HG02938 (cell line): ENCODE measurements around the gene BTNL2.
"Not testable (repeated sequence)": the region's sequence is repeated elsewhere in the genome, so short reads cannot be mapped to it uniquely, and the experiment has no call there.

ENCODE experiments used
- ATAC-seq: cut with Tn5 transposase; IDR thresholded peaks from one replicate; pipeline ENCODE4 v1.9.1; 2021; ENCODE audit warnings: mild to moderate bottlenecking, moderate library complexity; ENCODE audit not compliant: unreplicated experiment

Gene BTNL2, protein sequence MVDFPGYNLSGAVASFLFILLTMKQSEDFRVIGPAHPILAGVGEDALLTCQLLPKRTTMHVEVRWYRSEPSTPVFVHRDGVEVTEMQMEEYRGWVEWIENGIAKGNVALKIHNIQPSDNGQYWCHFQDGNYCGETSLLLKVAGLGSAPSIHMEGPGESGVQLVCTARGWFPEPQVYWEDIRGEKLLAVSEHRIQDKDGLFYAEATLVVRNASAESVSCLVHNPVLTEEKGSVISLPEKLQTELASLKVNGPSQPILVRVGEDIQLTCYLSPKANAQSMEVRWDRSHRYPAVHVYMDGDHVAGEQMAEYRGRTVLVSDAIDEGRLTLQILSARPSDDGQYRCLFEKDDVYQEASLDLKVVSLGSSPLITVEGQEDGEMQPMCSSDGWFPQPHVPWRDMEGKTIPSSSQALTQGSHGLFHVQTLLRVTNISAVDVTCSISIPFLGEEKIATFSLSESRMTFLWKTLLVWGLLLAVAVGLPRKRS

DNA sequence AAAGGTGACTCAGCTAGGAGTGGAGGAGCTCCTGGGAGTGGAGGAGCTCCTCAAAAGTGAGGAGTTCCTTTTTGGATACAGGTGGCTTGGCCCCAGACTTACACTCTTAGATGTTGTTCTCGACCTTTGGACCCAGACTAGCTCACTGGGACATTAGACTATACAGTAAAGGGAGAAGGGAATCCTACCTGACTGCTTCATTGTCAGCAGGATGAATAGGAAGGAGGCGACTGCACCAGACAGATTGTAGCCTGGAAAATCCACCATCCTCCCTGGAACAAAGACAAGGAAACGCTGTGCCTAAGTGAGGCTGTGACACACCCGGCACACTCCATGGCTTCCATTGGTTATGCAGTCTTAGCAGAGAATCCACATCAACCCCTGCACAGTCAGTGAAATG lies at the start of gene BTNL2:
BTNL2 (minus strand) TSS at position 325 of the 400 bp plus-strand sequence; CDS start at position 267, 58 bp downstream.
- ATAC-seq, result no peak

DNA sequence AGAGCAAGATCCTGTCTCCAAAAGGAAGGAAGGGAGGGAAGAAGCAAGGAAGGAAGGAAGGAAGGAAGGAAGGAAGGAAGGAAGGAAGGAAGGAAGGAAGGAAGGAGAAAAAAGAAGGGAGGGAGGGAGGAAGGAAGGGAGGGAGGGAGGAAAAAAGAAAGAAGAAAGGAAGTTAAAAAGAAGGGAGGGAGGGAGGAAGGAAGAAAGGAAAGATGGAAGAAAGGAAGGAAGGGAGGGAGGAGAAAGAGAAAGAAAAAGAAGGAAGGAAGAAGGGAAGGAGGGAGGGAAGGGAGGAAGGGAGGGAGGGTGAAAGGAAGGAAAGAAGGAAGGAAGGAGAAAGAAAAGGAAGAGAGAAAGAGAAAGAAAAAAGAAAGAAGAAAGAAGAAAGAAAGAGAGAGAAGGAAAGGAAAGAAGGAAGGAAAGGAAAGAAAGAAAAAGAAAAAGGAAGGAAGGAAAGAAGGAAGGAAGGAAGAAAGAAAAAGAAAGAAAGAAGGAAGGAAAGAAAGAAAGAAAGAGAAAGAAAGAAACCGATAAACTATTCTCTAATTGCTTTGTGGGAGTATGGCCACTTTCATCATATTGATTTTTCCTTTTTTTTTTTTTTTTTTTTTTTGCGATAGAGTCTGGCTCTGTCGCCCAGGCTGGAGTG lies 42.2 kb upstream of the BTNL2 start:
- no peak for ATAC-seq

DNA sequence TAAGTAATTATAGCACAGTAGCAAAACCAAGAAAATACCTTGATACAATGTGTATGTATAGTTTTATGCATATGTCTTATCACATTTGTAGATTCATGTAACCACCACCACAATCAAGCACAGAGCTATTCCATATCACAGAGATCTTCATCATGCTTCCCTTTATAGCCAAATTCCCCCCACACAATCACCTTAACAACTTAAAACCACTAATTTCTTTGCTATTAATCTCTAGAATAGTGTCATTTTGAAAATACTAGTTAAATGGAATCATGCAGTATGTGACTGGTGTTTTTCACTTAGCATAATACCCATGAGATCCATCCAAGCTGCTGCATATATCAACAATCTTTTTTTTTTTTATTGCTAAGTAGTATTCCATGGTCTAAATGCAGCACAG lies 41.0 kb upstream of the BTNL2 start:
- ATAC-seq, result no peak

DNA sequence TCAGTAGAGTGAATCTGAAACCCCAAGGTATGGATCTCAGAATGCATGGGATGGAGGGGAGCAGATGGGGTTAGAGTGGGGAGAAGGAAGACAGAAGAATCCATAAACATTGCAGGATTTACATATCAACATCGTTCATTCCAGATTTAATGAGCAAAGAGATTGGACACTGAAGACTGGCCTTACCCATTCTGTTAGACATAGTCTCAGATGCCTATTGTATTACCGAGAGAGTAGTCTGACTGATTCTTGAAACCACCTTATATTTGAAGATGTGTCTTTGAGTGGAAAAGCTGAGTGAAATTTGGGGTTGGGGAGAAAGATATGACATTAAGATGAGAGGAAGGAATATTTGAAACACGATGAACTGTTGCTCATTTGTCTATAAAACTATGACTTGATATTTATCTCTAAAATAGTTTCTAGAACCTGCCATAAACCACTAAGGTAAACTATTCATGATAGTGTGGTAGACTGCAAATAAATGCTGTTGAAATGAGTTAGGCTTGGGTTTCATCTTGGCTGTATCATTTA lies 38.4 kb upstream of the BTNL2 start:
- ATAC-seq, result no peak

DNA sequence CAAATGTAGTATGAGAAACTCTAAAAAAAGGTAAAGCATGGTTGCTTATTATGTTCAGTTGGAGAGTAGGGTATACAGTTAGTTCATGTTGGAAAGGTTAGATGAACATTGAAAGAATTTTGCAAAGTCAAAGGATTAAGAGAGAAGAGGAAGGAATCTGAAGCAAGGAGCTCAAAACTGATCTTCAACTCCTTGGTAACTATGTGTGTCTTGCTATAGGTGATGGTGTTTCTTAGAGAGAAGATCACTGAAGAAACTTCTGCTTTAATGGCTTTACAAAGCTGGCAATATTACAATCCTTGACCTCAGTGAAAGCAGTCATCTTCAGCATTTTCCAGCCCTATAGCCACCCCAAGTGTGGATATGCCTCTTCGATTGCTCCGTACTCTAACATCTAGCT lies 37.5 kb upstream of the BTNL2 start:
- no peak for ATAC-seq

DNA sequence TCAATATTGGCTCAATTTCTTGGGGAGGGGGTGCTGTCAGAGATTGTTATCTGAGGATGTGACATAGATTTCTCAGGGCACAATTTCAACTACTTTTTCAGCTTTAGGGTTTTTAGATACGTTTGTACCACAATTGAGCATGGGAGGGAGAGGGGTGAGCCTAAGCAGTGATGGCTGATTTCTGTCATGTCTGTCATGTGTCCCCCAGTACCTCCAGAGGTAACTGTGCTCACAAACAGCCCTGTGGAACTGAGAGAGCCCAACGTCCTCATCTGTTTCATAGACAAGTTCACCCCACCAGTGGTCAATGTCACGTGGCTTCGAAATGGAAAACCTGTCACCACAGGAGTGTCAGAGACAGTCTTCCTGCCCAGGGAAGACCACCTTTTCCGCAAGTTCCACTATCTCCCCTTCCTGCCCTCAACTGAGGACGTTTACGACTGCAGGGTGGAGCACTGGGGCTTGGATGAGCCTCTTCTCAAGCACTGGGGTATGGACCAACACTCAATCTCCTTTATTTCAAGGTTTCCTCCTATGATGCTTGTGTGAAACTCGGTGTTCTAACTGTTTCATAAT lies 36.1 kb upstream of the BTNL2 start:
- ATAC-seq, result no peak

DNA sequence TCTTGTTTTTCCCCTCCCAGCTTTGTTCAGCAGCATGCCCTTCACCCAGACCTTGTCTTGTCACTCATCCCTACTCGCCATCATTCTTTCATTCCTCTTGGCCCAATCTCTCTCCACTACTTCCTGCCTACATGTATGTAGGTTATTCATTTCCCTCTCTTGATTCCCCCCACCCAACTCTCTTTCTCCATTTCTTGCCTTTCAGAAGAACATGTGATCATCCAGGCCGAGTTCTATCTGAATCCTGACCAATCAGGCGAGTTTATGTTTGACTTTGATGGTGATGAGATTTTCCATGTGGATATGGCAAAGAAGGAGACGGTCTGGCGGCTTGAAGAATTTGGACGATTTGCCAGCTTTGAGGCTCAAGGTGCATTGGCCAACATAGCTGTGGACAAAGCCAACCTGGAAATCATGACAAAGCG lies 35.3 kb upstream of the BTNL2 start:
- no peak for ATAC-seq

DNA sequence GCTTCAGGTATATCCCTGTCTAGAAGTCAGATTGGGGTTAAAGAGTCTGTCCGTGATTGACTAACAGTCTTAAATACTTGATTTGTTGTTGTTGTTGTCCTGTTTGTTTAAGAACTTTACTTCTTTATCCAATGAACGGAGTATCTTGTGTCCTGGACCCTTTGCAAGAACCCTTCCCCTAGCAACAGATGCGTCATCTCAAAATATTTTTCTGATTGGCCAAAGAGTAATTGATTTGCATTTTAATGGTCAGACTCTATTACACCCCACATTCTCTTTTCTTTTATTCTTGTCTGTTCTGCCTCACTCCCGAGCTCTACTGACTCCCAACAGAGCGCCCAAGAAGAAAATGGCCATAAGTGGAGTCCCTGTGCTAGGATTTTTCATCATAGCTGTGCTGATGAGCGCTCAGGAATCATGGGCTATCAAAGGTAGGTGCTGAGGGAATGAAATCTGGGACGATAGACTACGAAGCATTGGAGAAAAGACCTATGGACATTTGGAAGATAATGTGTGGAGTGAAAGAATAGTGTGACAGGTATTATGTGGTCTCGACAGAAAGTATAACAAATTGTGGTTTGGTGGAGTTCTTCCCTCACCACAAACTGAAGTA lies 32.7 kb upstream of the BTNL2 start, which contains the start of gene HLA-DRA:
HLA-DRA (plus strand) TSS at position 286 of the 613 bp plus-strand sequence; CDS start at position 350, 64 bp downstream.
- ATAC-seq, result peak; percentile 68

DNA sequence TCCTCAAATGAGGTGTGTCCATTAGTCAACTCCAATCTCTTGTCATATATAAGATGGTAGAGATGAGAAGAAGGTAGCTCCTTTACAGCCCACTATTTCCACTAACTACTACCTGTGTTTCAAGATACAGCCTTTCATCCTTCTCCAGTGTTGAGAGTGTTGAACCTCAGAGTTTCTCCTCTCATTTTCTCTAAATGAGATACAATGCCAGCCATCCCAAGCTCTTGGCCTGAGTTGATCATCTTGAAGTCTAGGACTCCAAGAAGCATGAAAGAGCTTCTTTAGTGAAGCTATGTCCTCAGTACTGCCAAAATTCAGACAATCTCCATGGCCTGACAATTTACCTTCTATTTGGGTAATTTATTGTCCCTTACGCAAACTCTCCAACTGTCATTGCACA lies 32.2 kb upstream of the BTNL2 start:
- peak; percentile 1 for ATAC-seq

DNA sequence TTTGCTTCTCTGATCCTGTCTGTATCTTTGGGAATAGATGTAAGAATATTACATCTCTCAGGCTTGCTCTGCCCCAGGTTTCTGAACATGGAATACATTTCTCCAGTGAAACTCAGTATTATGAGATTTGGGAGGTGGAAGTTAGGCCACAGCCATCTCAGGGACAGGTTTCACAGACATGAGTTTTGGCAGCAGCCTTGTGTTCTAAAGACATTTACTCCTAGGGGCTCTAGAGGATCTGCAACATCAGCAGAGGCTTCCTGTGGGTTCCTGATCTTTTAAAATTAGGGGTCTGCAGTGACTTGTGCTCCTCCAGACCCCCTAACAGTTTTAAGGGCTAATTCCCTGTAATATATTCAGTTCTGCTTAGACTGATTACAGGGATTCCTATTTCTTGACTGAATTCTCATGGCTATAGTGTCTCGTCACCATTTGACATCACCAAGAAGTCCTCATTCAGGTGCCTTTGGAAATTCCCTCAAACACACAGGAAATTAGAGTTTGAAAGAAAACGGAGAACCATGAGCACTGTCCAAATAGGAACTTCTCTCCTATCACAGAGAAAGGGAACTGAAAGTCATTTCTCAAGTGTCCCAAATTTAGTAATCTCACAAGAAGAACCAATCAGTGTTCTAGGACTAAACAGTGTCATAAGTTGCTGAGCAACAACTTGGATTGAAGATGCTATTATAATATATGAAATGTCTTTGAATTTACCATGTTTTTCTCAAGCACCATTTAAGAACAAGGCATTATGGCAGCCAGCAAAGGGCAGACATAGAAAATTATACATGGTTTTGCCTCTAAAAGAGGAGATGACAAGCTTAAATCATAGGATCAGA lies 30.2 kb upstream of the BTNL2 start:
- peak; percentile 65 for ATAC-seq

DNA sequence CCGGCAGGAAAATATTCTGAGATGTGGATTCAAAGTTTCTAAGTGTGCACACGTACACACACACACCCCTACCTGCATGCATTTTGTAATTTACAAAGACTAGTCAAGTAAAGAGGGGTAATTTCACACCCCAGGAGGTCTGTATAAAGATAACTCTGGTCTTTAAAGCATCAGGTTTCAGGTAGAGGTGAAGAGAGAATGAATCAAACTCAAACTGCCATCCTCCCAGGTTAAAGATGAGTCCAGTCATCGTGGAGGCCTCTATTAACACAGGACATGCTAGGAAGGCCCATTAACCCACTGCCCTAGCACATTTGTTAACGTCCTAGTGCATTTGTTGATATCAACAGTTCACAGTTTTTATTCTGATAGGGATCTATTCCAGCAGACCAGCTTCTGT lies 29.2 kb upstream of the BTNL2 start:
- no peak for ATAC-seq

DNA sequence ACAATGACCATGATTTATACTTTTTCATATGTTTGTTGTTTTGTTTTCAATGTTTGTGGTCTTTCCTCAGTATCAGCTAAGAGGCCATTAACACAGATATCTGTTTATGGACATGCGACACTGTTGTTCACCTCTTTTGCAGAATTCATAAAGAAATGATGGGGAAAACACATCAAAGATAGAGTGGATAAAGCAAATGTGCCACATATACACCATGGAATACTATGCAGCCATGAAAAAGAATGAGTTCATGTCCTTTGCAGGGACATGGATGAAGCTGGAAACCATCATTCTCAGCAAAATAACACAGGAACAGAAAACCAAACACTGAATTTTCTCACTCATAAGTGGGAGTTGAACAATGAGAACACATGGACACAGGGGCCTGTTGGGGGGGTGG lies 27.0 kb upstream of the BTNL2 start:
- not testable (repeated sequence) for ATAC-seq

DNA sequence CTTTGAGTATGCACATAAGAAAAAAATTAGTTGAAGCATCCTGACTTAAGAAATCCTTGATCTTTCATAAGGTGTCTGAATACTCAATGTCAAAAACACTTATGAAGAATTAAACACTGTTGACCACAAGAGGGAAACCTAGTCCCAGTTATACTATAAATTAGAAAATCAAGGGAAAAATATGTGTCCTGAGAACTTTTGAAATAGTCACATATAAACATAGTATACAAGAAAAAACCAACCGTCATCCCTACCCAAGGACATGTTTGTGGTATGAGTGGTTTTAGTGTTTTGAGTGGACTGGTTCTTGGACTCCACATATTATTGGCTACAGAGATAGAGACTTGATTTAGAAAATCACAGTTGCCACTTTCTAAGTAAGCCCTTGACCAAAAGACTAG lies 25.1 kb upstream of the BTNL2 start:
- no peak for ATAC-seq

DNA sequence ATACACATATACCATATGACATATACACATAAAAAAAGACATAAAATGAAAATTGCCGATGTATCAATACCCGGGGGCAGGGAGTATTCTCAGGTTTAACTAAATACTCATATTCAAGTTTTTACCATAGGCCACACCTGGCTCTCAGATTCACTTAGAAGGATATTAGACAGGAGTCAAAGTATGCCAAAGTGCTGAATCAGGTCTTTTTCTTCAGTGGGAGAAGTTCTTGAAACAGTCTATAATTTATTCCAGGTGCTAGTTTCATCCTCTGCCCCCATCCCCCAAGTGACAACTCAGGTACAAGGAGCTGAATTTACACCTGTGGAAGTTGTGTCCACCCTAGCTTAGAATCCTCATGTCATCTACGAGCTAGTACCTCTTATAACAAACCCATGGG lies 24.2 kb upstream of the BTNL2 start:
- no peak for ATAC-seq

DNA sequence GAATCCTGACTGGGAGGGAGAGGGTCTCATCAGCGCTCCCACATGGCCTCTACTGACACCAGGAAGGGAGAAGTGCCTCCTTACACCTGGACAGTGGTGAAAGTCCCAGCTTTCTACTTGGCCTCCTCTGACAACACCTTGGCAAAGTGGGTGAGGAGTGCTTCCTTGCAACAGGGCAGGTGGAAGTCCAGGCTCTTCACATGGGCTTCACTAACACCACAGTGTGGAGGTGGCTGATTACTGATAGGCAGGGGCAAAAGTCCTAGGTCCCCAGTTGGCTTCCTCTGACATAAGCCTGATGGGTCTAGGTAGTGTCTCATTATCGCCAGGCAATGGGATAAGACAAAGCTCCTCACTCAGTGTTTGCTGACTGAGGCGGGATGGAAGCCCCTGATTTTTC lies 23.2 kb upstream of the BTNL2 start:
- no peak for ATAC-seq

DNA sequence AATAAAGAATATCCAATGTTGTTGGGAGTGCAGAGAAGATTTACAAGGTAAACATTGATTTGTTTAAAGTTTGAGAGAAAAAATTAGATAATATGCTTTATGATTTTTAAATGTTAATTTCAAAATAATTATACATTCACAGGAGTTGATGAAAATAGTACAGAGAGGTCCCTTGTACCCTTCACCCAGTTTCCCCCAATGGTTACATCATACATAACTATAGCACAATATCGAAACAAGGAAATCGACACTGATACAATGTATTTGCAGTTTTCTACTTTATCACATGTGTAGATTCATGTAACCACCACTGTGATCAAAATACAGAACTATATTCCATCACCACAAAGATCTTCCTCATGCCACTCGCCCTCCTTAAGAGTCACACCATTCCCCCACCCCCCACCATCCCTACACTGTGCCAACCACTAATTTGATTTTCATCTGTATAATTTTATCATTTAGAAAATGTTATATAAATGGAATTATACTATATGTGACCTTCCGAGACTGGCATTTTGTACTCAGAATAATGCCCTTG lies 21.0 kb upstream of the BTNL2 start:
- ATAC-seq, result no peak

DNA sequence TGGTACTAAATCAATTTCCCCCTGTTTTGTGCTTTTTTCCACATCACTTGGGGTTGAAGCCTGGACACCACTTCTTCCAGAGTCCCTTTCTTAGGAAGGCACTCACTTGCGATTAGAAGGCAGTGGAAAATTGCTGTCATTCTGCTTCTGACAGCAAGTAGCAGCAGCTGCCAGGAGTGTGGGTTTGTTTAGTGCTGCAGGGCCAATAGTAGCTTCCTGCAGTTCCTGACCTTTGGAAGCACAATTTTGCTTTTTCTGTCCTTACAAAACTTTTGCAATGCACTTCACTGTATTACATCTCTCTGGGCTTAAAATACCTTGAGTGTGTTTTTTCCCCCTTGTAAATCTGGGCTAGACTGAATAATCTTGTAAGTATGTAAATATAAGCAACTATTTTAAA lies 20.2 kb upstream of the BTNL2 start:
- no peak for ATAC-seq

DNA sequence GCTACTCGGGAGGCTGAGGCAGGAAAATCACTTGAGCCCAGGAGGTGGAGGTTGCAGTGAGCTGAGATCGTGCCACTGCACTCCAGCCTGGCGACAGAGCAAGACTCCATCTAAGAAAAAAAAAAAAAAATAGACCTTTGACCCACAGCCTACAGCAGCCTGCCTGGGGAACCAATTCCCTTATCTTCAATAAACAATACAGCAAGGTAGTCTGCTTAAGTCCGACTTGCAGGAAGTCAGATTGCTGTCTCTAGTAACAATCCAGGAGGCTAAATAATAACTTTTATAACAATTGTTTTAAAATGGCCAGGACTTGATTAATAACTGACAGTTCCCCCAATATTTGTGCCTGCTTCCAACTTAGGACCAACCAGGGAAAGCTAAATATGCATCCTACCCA lies 19.4 kb upstream of the BTNL2 start:
- ATAC-seq, result no peak

DNA sequence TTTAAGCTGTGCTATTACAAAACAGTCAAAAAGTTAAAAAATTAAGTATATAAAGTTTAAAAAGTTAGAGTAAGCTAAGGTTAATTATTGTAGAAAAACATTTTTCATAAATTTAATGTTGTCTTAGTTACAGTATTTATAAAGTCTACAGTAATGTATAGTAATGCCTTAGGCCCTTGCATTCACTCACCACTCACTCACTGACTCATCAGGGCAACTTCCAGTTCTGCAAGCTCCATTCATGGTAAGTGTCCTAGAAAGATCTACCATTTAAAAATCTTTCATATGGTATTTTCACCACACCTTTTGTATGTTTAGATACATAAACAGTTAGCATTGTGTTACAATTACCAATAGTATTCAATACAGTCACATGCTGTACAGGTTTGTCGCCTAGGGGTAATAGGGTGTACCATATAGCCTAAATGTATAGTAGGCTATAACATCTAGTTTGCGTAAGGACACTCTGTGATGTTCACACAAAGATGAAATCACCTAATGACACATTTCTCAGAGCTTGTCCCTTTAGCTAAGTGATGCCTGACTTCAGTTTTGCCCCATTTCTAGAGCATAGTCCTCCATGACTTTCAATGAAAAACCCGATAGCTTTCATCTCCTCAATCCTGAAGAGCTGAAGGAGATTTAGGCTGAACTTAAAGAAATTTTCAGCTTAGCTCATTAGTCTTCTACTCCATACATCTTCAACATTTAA lies 17.8 kb upstream of the BTNL2 start:
- no peak for ATAC-seq
